ENCODE measurements around the gene ICE2. TPM values are rescaled to one million over a fixed set of nuclear protein-coding genes. Genes with fewer than 3 reads are reported as not detected.

The ICE2 gene, protein sequence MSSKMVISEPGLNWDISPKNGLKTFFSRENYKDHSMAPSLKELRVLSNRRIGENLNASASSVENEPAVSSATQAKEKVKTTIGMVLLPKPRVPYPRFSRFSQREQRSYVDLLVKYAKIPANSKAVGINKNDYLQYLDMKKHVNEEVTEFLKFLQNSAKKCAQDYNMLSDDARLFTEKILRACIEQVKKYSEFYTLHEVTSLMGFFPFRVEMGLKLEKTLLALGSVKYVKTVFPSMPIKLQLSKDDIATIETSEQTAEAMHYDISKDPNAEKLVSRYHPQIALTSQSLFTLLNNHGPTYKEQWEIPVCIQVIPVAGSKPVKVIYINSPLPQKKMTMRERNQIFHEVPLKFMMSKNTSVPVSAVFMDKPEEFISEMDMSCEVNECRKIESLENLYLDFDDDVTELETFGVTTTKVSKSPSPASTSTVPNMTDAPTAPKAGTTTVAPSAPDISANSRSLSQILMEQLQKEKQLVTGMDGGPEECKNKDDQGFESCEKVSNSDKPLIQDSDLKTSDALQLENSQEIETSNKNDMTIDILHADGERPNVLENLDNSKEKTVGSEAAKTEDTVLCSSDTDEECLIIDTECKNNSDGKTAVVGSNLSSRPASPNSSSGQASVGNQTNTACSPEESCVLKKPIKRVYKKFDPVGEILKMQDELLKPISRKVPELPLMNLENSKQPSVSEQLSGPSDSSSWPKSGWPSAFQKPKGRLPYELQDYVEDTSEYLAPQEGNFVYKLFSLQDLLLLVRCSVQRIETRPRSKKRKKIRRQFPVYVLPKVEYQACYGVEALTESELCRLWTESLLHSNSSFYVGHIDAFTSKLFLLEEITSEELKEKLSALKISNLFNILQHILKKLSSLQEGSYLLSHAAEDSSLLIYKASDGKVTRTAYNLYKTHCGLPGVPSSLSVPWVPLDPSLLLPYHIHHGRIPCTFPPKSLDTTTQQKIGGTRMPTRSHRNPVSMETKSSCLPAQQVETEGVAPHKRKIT
- 42.3 and 52.9 TPM in 2 replicates for total RNA-seq

DNA sequence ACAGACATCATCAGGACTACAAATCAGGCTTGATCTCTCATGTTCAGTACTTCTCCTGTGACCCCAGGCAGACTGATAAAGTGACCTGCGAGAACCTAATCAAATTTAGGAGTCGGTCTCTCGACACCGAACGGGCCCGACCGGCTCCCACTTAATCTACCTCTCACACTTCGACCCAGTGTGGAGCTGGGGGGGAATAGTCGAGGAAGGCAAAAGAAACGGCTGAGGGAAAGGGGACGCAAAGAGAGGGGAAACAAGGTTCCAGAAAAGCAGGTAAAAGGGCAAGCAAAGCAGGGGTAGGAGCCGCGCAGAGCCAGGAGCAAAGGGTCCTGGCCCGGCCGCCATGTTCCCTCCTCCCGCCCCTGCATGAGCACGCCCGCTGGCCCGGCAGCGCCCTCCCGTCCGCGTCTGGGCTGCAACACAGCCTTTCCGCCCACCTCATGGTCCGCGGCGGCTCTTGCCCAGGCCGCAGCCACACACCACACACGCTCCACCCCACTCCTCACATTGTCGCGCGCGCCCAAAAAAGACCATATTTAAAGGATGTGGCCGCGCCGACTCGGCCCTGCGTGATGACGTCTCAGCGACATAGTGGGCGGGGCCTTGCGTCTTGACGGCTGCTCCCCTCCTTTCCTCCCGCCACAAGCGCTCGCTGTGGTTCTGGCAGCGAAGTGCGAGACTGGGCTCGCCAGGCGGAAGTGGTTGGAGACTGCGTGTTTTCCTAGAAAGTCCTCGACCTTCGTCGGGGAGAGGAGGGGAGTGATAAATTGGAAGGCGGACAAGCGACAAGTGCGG lies at the start of gene ICE2:
ICE2 (minus strand) TSS at position 577 of the 795 bp plus-strand sequence. CDS start 1,165 bp downstream, outside the sequence.

DNA sequence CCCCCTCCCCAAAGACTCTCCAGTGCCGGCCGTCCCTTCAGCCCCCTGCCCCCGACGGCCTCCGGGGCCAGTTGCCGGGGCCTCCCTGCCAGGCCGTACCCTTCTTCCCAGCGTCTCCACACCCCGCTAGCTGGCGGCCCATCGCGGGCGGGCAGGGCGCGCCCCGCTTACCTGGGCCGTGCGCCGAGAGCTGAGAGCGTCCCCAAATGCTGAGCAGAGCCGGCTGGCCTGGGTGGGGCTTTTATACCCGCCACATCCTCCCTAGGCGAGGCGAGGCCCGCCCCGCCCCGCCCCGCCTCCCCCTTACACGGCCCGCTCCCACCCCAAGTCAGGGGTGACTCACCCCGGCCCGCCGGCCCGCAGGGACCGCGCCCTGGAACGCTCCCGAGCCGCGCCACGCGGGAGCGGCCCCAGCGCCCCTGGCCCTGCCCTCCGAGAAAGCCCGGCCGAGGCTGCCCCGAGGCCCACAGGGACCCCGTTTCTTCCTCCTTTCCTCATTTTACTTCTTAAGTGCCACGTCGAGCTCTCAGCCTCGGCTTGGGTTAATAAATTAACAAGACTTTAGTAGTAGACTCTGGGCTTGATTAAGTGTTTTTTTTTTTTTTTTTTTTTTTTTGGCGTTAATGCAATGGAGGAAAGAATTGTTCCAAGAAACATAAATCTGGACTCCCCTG lies 81.0 kb downstream of the ICE2 start, which contains the start of gene ANXA2:
ANXA2 (minus strand) TSS at position 215 of the 674 bp plus-strand sequence. CDS start 11,911 bp downstream, outside the sequence.

Small RNA genes lying within 50 kb of the gene (small RNA-seq; reads per million reads assigned to genes)
- not detected for gene AC087385.3

Other genes starting within 250 kb of the ICE2 start
- gene ANXA2, start 81.2 kb downstream of the ICE2 start, total RNA-seq: 3,136 and 3,138 TPM in 2 replicates

All from articular chondrocyte of knee joint (primary cell).